AG09309 (cell line): ENCODE measurements around the gene CNNM3.

ENCODE experiments used
- DNase-seq: peaks from one replicate; pipeline ENCODE4 v3.0.0-alpha.2; 2010; ENCODE audit warnings: low read depth
- H3K4me3 ChIP-seq: 2 replicates; pipeline ENCODE4 v1.5.1; 2011; ENCODE audit warnings: mild to moderate bottlenecking, low read depth, low read length, moderate library complexity; ENCODE audit not compliant: control insufficient read depth
- CTCF ChIP-seq: IDR thresholded peaks from 2 replicates; pipeline ENCODE4 v1.5.1; 2011; ENCODE audit warnings: mild to moderate bottlenecking, low read depth, low read length, inconsistent platforms; ENCODE audit not compliant: insufficient read depth, control insufficient read depth; ENCODE audit errors: missing control alignments

CNNM3 gene

DNA sequence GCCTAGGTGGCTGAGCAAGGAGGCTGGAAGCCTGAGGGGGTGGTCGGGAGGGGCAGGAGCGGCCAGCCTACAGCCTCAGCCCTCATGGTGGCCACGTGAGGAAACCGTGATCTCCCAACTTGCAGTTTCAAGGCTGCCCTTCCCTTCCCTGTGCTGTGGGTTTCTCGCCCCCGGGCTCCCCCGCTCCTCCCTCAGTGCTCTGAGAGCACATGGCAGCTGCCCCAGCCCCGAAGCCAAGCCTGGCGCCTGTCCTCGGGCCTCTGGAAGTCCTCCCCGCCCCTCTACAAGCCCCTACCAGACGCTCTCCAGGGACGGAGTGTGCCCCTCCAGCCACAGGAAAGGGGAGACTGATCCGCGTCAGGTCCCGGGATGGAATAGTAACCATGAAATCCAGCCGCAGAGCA, 28.3 kb downstream of the CNNM3 start:
- no peak for TF ChIP-seq CTCF
- no peak for DNase-seq
- H3K4me3 ChIP-seq = no peak overlapping the region

DNA sequence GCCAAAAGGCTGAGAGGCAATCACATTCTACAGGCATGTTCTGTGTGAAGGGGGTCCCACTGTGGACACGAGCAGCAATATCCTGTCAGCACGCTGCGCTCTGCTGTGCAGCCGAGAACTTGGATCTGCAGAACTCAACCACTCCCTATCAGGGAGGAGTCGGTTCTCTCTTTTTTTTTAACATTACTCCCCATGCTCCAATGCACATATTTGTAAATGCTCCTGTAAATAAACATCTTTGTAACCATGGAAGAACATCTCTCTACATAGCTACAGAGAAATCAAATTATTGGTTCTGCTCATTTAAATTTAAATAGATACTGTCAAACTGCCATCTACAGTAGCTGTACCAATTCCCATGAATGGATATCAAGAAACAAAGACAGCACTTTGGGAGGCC, 30.8 kb downstream of the CNNM3 start:
- DNase-seq = no peak
- H3K4me3 ChIP-seq = no peak overlapping the region
- no peak for TF ChIP-seq CTCF

- H3K4me3 ChIP-seq = no peak overlapping the region
- no peak for TF ChIP-seq CTCF
- DNase-seq = no peak
Observed at GRCh38 chr2:96847586-96847985, 31.5 kb downstream of the CNNM3 start.

DNA sequence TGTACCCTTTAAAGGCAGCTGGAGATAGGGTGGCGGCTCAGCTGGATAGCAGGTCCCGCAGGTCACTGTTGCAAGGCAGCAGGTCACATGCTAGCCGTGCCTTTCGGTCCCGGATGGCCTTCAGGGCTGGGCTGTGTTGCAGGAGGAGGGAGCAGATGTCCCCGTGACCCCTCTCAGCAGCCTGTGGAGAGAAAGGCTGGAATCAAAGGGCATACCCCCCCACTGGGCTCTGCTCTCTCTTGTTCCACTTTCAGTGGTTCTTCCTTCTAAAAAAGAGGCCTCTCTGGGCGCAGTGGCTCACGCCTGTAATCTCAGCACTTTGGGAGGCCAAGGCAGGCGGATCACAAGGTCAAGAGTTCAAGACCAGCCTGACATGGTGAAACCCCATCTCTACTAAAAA, 32.2 kb downstream of the CNNM3 start:
- no peak overlapping the region for H3K4me3 ChIP-seq
- no peak for DNase-seq
- TF ChIP-seq CTCF = no peak

DNA sequence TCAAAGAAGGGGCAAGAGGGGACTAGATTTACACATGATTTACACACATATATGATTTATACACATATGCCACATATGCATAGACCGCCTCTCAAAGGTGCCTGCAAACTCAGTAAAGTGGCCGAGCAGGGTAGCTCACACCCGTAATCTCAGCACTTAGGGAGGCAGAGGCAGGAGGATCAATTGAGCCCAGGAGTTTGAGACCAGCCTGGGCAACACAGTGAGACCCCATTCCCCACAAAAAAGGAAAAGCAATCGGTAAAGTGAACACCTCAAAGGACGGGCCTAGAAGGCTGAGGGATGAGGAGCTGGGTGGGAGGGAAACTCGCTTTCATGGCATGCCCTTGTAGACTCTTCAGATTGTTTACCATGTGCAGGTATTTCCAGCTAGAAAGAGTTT, 36.6 kb downstream of the CNNM3 start:
- no peak for TF ChIP-seq CTCF
- H3K4me3 ChIP-seq = no peak overlapping the region
- no peak for DNase-seq

DNA sequence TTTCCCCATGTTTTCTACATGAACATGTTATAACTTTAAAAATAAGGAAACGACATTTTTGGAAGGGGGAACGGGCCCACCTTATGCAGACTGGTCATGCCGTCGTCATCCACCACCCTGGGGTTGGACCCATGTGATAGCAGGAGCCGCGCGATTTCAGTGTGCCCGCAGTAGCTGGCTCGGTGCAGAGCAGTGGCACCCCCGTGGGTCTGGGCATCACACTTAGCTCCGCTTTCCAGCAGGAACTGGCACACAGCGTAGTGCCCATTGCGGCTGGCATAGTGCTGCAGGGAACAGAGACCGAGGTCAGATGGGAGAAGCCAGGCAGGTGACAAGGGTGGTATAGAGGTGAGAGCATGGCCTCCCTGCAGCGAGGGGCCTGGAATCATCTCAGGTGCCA, 37.3 kb downstream of the CNNM3 start:
- TF ChIP-seq CTCF = no peak
- DNase-seq = no peak

More for the DNA sequence above, 37.3 kb downstream of the CNNM3 start:
- H3K4me3 ChIP-seq = no peak overlapping the region
